Vagina (tissue), 2 donors: ENCODE results near the gene LPIN3.

Experiments used
- POLR2AphosphoS5 ChIP-seq, 2 donors: sonication (generic); formaldehyde crosslinking; IDR thresholded peaks; one replicate each; pipeline ENCODE4 v1.9.0; 2017; ENCODE audit warnings: antibody characterized with exemption in 2 of 2, mild to moderate bottlenecking in 2 of 2, low read depth in 1 of 2; ENCODE audit not compliant: insufficient read depth in 1 of 2
- TF ChIP-seq, protein P1 (sequence below), 3 experiments: fragments of 450-650 bp in 2 of 3; fragments of 200-600 bp in 1 of 3; sonication (generic) in 1 of 3; IDR thresholded peaks; one replicate each; pipeline ENCODE4 v1.5.1; 2017 to 2019; ENCODE audit warnings: antibody characterized with exemption in 3 of 3, mild to moderate bottlenecking in 2 of 3, moderate library complexity in 2 of 3

DNA sequence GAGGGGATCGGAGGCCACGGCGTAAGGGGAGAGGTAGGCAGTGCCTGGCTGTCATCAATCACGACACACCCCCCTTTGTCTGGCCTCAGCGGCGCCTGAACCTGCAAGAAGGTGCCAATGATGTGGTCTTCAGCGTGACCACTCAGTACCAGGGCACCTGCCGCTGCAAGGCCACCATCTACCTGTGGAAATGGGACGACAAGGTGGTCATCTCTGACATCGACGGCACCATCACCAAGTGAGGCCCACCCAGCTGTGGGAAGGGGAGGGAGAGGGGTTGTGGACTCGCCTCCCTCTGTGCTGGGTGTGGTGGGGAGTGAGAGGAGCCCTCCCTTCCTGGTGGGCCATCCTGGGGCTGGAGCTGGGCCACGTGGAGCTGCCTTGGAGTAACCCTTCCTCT is 16.3 kb downstream of the LPIN3 start:
- no peak for TF ChIP-seq POLR2AphosphoS5 (IDR thresholded peaks at IDR 0.05; ENCODE audit: insufficient read depth in 1 of 2, low read depth in 1 of 2)
- TF ChIP-seq, protein P1, sequence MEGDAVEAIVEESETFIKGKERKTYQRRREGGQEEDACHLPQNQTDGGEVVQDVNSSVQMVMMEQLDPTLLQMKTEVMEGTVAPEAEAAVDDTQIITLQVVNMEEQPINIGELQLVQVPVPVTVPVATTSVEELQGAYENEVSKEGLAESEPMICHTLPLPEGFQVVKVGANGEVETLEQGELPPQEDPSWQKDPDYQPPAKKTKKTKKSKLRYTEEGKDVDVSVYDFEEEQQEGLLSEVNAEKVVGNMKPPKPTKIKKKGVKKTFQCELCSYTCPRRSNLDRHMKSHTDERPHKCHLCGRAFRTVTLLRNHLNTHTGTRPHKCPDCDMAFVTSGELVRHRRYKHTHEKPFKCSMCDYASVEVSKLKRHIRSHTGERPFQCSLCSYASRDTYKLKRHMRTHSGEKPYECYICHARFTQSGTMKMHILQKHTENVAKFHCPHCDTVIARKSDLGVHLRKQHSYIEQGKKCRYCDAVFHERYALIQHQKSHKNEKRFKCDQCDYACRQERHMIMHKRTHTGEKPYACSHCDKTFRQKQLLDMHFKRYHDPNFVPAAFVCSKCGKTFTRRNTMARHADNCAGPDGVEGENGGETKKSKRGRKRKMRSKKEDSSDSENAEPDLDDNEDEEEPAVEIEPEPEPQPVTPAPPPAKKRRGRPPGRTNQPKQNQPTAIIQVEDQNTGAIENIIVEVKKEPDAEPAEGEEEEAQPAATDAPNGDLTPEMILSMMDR (IDR thresholded peaks at IDR 0.05), result no peak
